Sigmoid colon (tissue), 7 donors: ENCODE results near the gene MOCS1. TPM values are rescaled to one million over a fixed set of nuclear protein-coding genes. Genes with fewer than 3 reads are reported as not detected.

Experiments used
- DNase-seq: peaks from one replicate; pipeline ENCODE4 v3.0.0-alpha.2; 2019
- H3K27ac ChIP-seq, 4 donors: fragments of 200-600 bp; sonication (generic); one replicate each; pipeline ENCODE4 v1.5.1; 2016 to 2019; ENCODE audit warnings: mild to moderate bottlenecking in 1 of 4
- H3K27me3 ChIP-seq, 3 donors: fragments of 200-600 bp; sonication (generic); one replicate each; pipeline ENCODE4 v1.5.1; 2019; ENCODE audit warnings: mild to moderate bottlenecking in 1 of 3
- H3K36me3 ChIP-seq, 4 donors: fragments of 200-600 bp; sonication (generic); one replicate each; pipeline ENCODE4 v1.5.1; 2016 to 2019
- H3K4me1 ChIP-seq, 4 donors: fragments of 200-600 bp; sonication (generic); one replicate each; pipeline ENCODE4 v1.5.1; 2017 to 2019
- H3K4me3 ChIP-seq, 4 donors: fragments of 200-600 bp; sonication (generic); one replicate each; pipeline ENCODE4 v1.5.1; 2017 to 2019; ENCODE audit warnings: mild to moderate bottlenecking in 2 of 4, moderate library complexity in 1 of 4
- H3K9me3 ChIP-seq, 4 donors: fragments of 200-600 bp in 3 of 4; sonication (generic) in 3 of 4; one replicate each; pipeline versions ENCODE4 v1.5.1 to v1.6.1; 2013 to 2019
- CTCF ChIP-seq, 4 experiments: fragments of 450-650 bp in 3 of 4; fragments of 200-600 bp in 1 of 4; IDR thresholded peaks; one replicate each; pipeline ENCODE4 v1.5.1; 2016 to 2019; ENCODE audit warnings: antibody characterized with exemption in 4 of 4, mild to moderate bottlenecking in 3 of 4, moderate library complexity in 2 of 4
- EP300 ChIP-seq, 4 donors: sonication (generic); formaldehyde crosslinking; IDR thresholded peaks; one replicate each; pipeline ENCODE4 v1.6.1; 2017; ENCODE audit warnings: antibody characterized with exemption in 4 of 4
- POLR2A ChIP-seq, 2 donors: fragments of 450-650 bp; IDR thresholded peaks; one replicate each; pipeline ENCODE4 v1.6.1; 2016; ENCODE audit warnings: antibody characterized with exemption in 2 of 2, mild to moderate bottlenecking in 2 of 2, moderate library complexity in 2 of 2
- POLR2AphosphoS5 ChIP-seq, 4 donors: sonication (generic); formaldehyde crosslinking; IDR thresholded peaks; one replicate each; pipeline ENCODE4 v1.6.1; 2017; ENCODE audit warnings: antibody characterized with exemption in 4 of 4
- WGBS, 2 donors: extraction: QIAGEN DNeasy Blood & Tissue Kit; methylation state at CpG; one replicate each; pipeline ENCODE4 v1.1.7; 2013; 5-methylcytosine and 5-hydroxymethylcytosine counted together
- intact Hi-C: fragments of 100-400 bp; cut with DNase I; formaldehyde crosslinking; loops from one replicate; pipeline ENCODE4 v1.15.1; 2023
- polyA plus RNA-seq, 3 donors: library from polyadenylated mRNA; stranded (reverse); fragments of 200-250 nt; gene quantifications; one replicate each; pipeline ENCODE4 v1.2.3, GENCODE V29; 2013
- total RNA-seq, 4 donors: library from RNA; depleted of rRNA; stranded (reverse); fragments of >200 nt; gene quantifications; one replicate each; pipeline ENCODE4 v1.1.0, GENCODE V29; 2016
- donor health status: healthy with polysubstance abuse.
- donor health status: Bipolar disorder and iron deficiency.
- donor health status: healthy.

Gene MOCS1
- total and polyA plus RNA-seq, 7 donors: 11.9 to 16.2 (median 13.8) TPM

- TF ChIP-seq EP300 (IDR thresholded peaks at IDR 0.05): no peak
- no peak for TF ChIP-seq POLR2AphosphoS5 (IDR thresholded peaks at IDR 0.05)
- TF ChIP-seq CTCF (IDR thresholded peaks at IDR 0.05): no peak
- no peak for TF ChIP-seq POLR2A (IDR thresholded peaks at IDR 0.05)
- WGBS, 2 donors: 52 to 80% methylated on average over 4 of the region's 4 CpGs
- intact Hi-C loops: no loop called here
- no peak overlapping the region for H3K4me3 ChIP-seq
- no peaks in the 10 kb centered on the region for H3K27me3 ChIP-seq
- H3K4me1 ChIP-seq: no peaks in the 10 kb centered on the region
- H3K9me3 ChIP-seq: no peaks in the 10 kb centered on the region
- DNase-seq: no peak
- no peak overlapping the region for H3K27ac ChIP-seq
- H3K36me3 ChIP-seq: peaks cover 5 to 71% (median 27%) of the 10 kb centered on the region in 4 donors
Measured at GRCh38 chr6:39917329-39917728, 16.9 kb downstream of the MOCS1 start.

- H3K27me3 ChIP-seq: no peaks in the 10 kb centered on the region
- intact Hi-C loops: no loop called here
- no peak for TF ChIP-seq EP300 (IDR thresholded peaks at IDR 0.05)
- no peak for TF ChIP-seq POLR2AphosphoS5 (IDR thresholded peaks at IDR 0.05)
- no peak for TF ChIP-seq POLR2A (IDR thresholded peaks at IDR 0.05)
- no peak for TF ChIP-seq CTCF (IDR thresholded peaks at IDR 0.05)
- peaks cover 5 to 79% (median 27%) of the 10 kb centered on the region in 4 donors for H3K36me3 ChIP-seq
- H3K27ac ChIP-seq: no peak overlapping the region
- WGBS, 2 donors: 95% methylated on average over 5 of the region's 5 CpGs
- no peak overlapping the region for H3K4me3 ChIP-seq
- no peaks in the 10 kb centered on the region for H3K9me3 ChIP-seq
- H3K4me1 ChIP-seq: no peaks in the 10 kb centered on the region
- no peak for DNase-seq
Measured at GRCh38 chr6:39915866-39916265, 18.4 kb downstream of the MOCS1 start.

GRCh38 chr6:39914239-39914638, 20.0 kb downstream of the MOCS1 start:
- no peaks in the 10 kb centered on the region for H3K9me3 ChIP-seq
- H3K36me3 ChIP-seq: peaks cover 5 to 79% (median 27%) of the 10 kb centered on the region in 4 donors
- TF ChIP-seq POLR2AphosphoS5 (IDR thresholded peaks at IDR 0.05) (no peak), CTCF (IDR thresholded peaks at IDR 0.05) (no peak), EP300 (IDR thresholded peaks at IDR 0.05) (no peak), POLR2A (IDR thresholded peaks at IDR 0.05) (no peak)
- H3K27ac ChIP-seq: no peak overlapping the region
- H3K4me3 ChIP-seq: no peak overlapping the region
- WGBS, 2 donors: 92 to 94% methylated on average over 3 of the region's 3 CpGs
- intact Hi-C loops: no loop called here
- H3K4me1 ChIP-seq: no peaks in the 10 kb centered on the region
- no peaks in the 10 kb centered on the region for H3K27me3 ChIP-seq
- no peak for DNase-seq

GRCh38 chr6:39913391-39913916, 20.8 kb downstream of the MOCS1 start:
- H3K36me3 ChIP-seq: peaks cover 5 to 83% (median 27%) of the 10 kb centered on the region in 4 donors
- WGBS, 2 donors: 95% methylated on average over 12 of the region's 12 CpGs
- no peak for DNase-seq

More at GRCh38 chr6:39913391-39913916, 20.8 kb downstream of the MOCS1 start:
- no peak overlapping the region for H3K4me3 ChIP-seq
- H3K9me3 ChIP-seq: no peaks in the 10 kb centered on the region
- no peak for TF ChIP-seq POLR2A (IDR thresholded peaks at IDR 0.05)
- no peak for TF ChIP-seq CTCF (IDR thresholded peaks at IDR 0.05)
- no peak for TF ChIP-seq POLR2AphosphoS5 (IDR thresholded peaks at IDR 0.05)
- TF ChIP-seq EP300 (IDR thresholded peaks at IDR 0.05): no peak
- intact Hi-C loops: no loop called here
- no peaks in the 10 kb centered on the region for H3K27me3 ChIP-seq
- H3K27ac ChIP-seq: no peak overlapping the region
- H3K4me1 ChIP-seq: no peaks in the 10 kb centered on the region
